ENCODE data around the gene ACTN1. TPM values are rescaled to one million over a fixed set of nuclear protein-coding genes. Genes with fewer than 3 reads are reported as not detected.
"Not testable (repeated sequence)": the region's sequence is repeated elsewhere in the genome, so short reads cannot be mapped to it uniquely, and the experiment has no call there.

Gene ACTN1
- polyA plus RNA-seq, 1 of the 3 experiments (the other 2 are of a cell fraction), result 319 TPM

- H3K36me3 ChIP-seq (replicated peaks in 1 of 2; ENCODE audit: control insufficient read depth in 1 of 2, insufficient read depth in 2 of 2, low read length in 1 of 2), result peaks cover 0 to 7% of the 10 kb centered on the region in 2 experiments
- peaks cover 0 to 8% of the 10 kb centered on the region in 2 experiments; a peak in 1 of 4 replicates for H3K4me1 ChIP-seq (ENCODE audit: control insufficient read depth in 1 of 2, insufficient read depth in 2 of 2, low read depth in 1 of 2, low read length in 1 of 2)
- TF ChIP-seq TCF12 (IDR thresholded peaks at IDR 0.05) (peak; percentile 72), EP300 (IDR thresholded peaks at IDR 0.05; ENCODE audit: borderline replicate concordance in 1 of 2, low read depth in 1 of 2, low read length in 1 of 2) (peak in 1 of 2 experiments; percentile 48; a peak in 2 of 4 replicates), SMC3 (IDR thresholded peaks at IDR 0.05; ENCODE audit: low read depth, low read length) (no peak), POLR2AphosphoS5 (IDR thresholded peaks at IDR 0.05; ENCODE audit: low read depth, low read length) (no peak), NRF1 (IDR thresholded peaks at IDR 0.05; ENCODE audit: low read depth, low read length) (no peak)
- DNase-seq, result no peak
- ChIA-PET POLR2A (no interaction called here), CTCF (no interaction called here)
- 66% methylated on average over 6 of the region's 6 CpGs for WGBS (ENCODE audit: low lambda C conversion rate)
- H3F3A ChIP-seq (replicated peaks; ENCODE audit: insufficient read depth), result peaks cover 5% of the 10 kb centered on the region
- H4K20me1 ChIP-seq (ENCODE audit: insufficient read depth), result no peaks in the 10 kb centered on the region
- H3K4me3 ChIP-seq (ENCODE audit: low read depth in 2 of 2, low read length in 1 of 2), result no peak overlapping the region
- H3K27ac ChIP-seq (ENCODE audit: low read depth in 2 of 2, low read length in 1 of 2), result peak overlapping the region in 1 of 2 experiments; percentile 64; a peak in 1 of 4 replicates
- H3K9me2 ChIP-seq, result no peaks in the 10 kb centered on the region
- no peaks in the 10 kb centered on the region for H3K79me2 ChIP-seq (ENCODE audit: insufficient read depth)
- H3K9me3 ChIP-seq, result no peaks in the 10 kb centered on the region
- H3K4me2 ChIP-seq, result no peak overlapping the region
- no peak overlapping the region for H2AFZ ChIP-seq (ENCODE audit: low read depth)
- H3K9ac ChIP-seq, result no peak overlapping the region
- no peaks in the 10 kb centered on the region for H3K27me3 ChIP-seq (ENCODE audit: insufficient read depth)
Measured at GRCh38 chr14:68856572-68856971, 122.5 kb downstream of the ACTN1 start.

GRCh38 chr14:68854421-68854820 lies 124.7 kb downstream of the ACTN1 start:
- no peaks in the 10 kb centered on the region for H3K9me3 ChIP-seq
- no peak for DNase-seq
- 91% methylated on average over 7 of the region's 7 CpGs for WGBS (ENCODE audit: low lambda C conversion rate)
- CTCF ChIA-PET, result interaction anchor here (1.7 kb wide), 1 partner anchor 9 kb away, joined by 6 read pairs; no protein-coding TSS in a partner anchor
- H3K27me3 ChIP-seq (ENCODE audit: insufficient read depth), result no peaks in the 10 kb centered on the region
- H3K4me3 ChIP-seq (ENCODE audit: low read depth in 2 of 2, low read length in 1 of 2), result no peak overlapping the region
- peaks cover 5% of the 10 kb centered on the region for H3F3A ChIP-seq (replicated peaks; ENCODE audit: insufficient read depth)
- no peaks in the 10 kb centered on the region for H3K9me2 ChIP-seq
- TF ChIP-seq GABPA (IDR thresholded peaks at IDR 0.05; ENCODE audit: low read depth), result no peak
- TF ChIP-seq IRF3 (IDR thresholded peaks at IDR 0.05; ENCODE audit: low read depth, low read length), result no peak
- H3K4me2 ChIP-seq, result no peak overlapping the region
- H3K9ac ChIP-seq, result no peak overlapping the region
- H3K27ac ChIP-seq (ENCODE audit: low read depth in 2 of 2, low read length in 1 of 2), result no peak overlapping the region
- peaks cover 0 to 12% of the 10 kb centered on the region in 2 experiments; a peak in 1 of 4 replicates for H3K4me1 ChIP-seq (ENCODE audit: control insufficient read depth in 1 of 2, insufficient read depth in 2 of 2, low read depth in 1 of 2, low read length in 1 of 2)
- no peaks in the 10 kb centered on the region for H4K20me1 ChIP-seq (ENCODE audit: insufficient read depth)
- no peaks in the 10 kb centered on the region for H3K79me2 ChIP-seq (ENCODE audit: insufficient read depth)
- no peak overlapping the region for H2AFZ ChIP-seq (ENCODE audit: low read depth)
- peaks cover 0 to 7% of the 10 kb centered on the region in 2 experiments for H3K36me3 ChIP-seq (replicated peaks in 1 of 2; ENCODE audit: control insufficient read depth in 1 of 2, insufficient read depth in 2 of 2, low read length in 1 of 2)
- POLR2A ChIA-PET, result no interaction called here

- DNase-seq, result no peak
- H3K27me3 ChIP-seq (ENCODE audit: insufficient read depth), result no peaks in the 10 kb centered on the region
- WGBS (ENCODE audit: low lambda C conversion rate), result 80% methylated on average over 1 of the region's 6 CpGs
- H3F3A ChIP-seq (replicated peaks; ENCODE audit: insufficient read depth), result peaks cover 3% of the 10 kb centered on the region
- no peaks in the 10 kb centered on the region for H4K20me1 ChIP-seq (ENCODE audit: insufficient read depth)
- POLR2A ChIA-PET, result no interaction called here
- peaks cover 0 to 7% of the 10 kb centered on the region in 2 experiments for H3K36me3 ChIP-seq (replicated peaks in 1 of 2; ENCODE audit: control insufficient read depth in 1 of 2, insufficient read depth in 2 of 2, low read length in 1 of 2)
- H3K27ac ChIP-seq (ENCODE audit: low read depth in 2 of 2, low read length in 1 of 2), result no peak overlapping the region
- H3K9me3 ChIP-seq, result no peaks in the 10 kb centered on the region
- CTCF ChIA-PET, result interaction anchor here (0.9 to 1.8 kb wide), 3 partner anchors 10 to 25 kb away, joined by 3 to 7 read pairs (median 6); no protein-coding TSS in a partner anchor
- no peaks in the 10 kb centered on the region for H3K79me2 ChIP-seq (ENCODE audit: insufficient read depth)
- H2AFZ ChIP-seq (ENCODE audit: low read depth), result no peak overlapping the region
- H3K9ac ChIP-seq, result no peak overlapping the region
- no peak for TF ChIP-seq TCF12 (IDR thresholded peaks at IDR 0.05)
- no peak for TF ChIP-seq NFIC (IDR thresholded peaks at IDR 0.05; ENCODE audit: borderline replicate concordance)
- no peak for TF ChIP-seq RAD21 (IDR thresholded peaks at IDR 0.05; ENCODE audit: low read length)
- TF ChIP-seq RXRA (IDR thresholded peaks at IDR 0.05; ENCODE audit: borderline replicate concordance, low read depth), result no peak
- TF ChIP-seq EP300 (IDR thresholded peaks at IDR 0.05; ENCODE audit: borderline replicate concordance in 1 of 2, low read depth in 1 of 2, low read length in 1 of 2), result no peak
- TF ChIP-seq FOXM1 (IDR thresholded peaks at IDR 0.05; ENCODE audit: low read depth), result no peak
- TF ChIP-seq IRF3 (IDR thresholded peaks at IDR 0.05; ENCODE audit: low read depth, low read length), result no peak
- no peak for TF ChIP-seq RFX5 (IDR thresholded peaks at IDR 0.05; ENCODE audit: low read length)
- H3K4me1 ChIP-seq (ENCODE audit: control insufficient read depth in 1 of 2, insufficient read depth in 2 of 2, low read depth in 1 of 2, low read length in 1 of 2), result peaks cover 0 to 12% of the 10 kb centered on the region in 2 experiments; a peak in 1 of 4 replicates
- H3K9me2 ChIP-seq, result no peaks in the 10 kb centered on the region
- H3K4me3 ChIP-seq (ENCODE audit: low read depth in 2 of 2, low read length in 1 of 2), result no peak overlapping the region
- H3K4me2 ChIP-seq, result no peak overlapping the region
Measured at GRCh38 chr14:68853749-68854148, 125.4 kb downstream of the ACTN1 start.

GRCh38 chr14:68852493-68852892 lies 126.6 kb downstream of the ACTN1 start:
- H3K9me2 ChIP-seq; H3K27me3 ChIP-seq (ENCODE audit: insufficient read depth); H3F3A ChIP-seq (replicated peaks; ENCODE audit: insufficient read depth); DNase-seq; H3K4me3 ChIP-seq (ENCODE audit: low read depth in 2 of 2, low read length in 1 of 2); H3K4me2 ChIP-seq; H3K9ac ChIP-seq; H2AFZ ChIP-seq (ENCODE audit: low read depth); H3K9me3 ChIP-seq; H3K27ac ChIP-seq (ENCODE audit: low read depth in 2 of 2, low read length in 1 of 2); H3K79me2 ChIP-seq (ENCODE audit: insufficient read depth); H4K20me1 ChIP-seq (ENCODE audit: insufficient read depth); POLR2A ChIA-PET; H3K36me3 ChIP-seq (replicated peaks in 1 of 2; ENCODE audit: control insufficient read depth in 1 of 2, insufficient read depth in 2 of 2, low read length in 1 of 2): not testable (repeated sequence)
- CTCF ChIA-PET, result interaction anchor here (1.8 kb wide), 1 partner anchor 8 kb away, joined by 7 read pairs; no protein-coding TSS in a partner anchor
- WGBS (ENCODE audit: low lambda C conversion rate), result 96% methylated on average over 7 of the region's 7 CpGs
- H3K4me1 ChIP-seq (ENCODE audit: control insufficient read depth in 1 of 2, insufficient read depth in 2 of 2, low read depth in 1 of 2, low read length in 1 of 2), result peaks cover 0 to 10% of the 10 kb centered on the region in 2 experiments; a peak in 1 of 4 replicates
